BJ (cell line): ENCODE results near the gene PDLIM5. TPM values are rescaled to one million over a fixed set of nuclear protein-coding genes. Genes with fewer than 3 reads are reported as not detected.

Experiments used
- CTCF ChIA-PET: fragments of 350-600 bp; formaldehyde crosslinking; extraction: SDS; loops from one replicate; lab custom pipeline; 2021; ENCODE audit warnings: antibody characterized with exemption, inconsistent platforms; lab: Yijun Ruan, JAX
- POLR2A ChIA-PET: fragments of 300-600 bp; sonication (Branson Sonifier 250); formaldehyde crosslinking; extraction: SDS; loops from one replicate; lab custom pipeline; 2021; ENCODE audit warnings: antibody characterized with exemption; lab: Charles Lee
- DNase-seq: peaks from one replicate; pipeline ENCODE4 v3.0.0-alpha.2; 2011; ENCODE audit warnings: low read depth
- H3K27me3 ChIP-seq: 2 replicates; pipeline ENCODE4 v1.6.0; 2011; ENCODE audit warnings: low read length; ENCODE audit not compliant: control insufficient read depth, insufficient read depth
- H3K36me3 ChIP-seq: 2 replicates; pipeline ENCODE4 v1.5.1; 2011; ENCODE audit warnings: low read length; ENCODE audit not compliant: control insufficient read depth, insufficient read depth
- H3K4me3 ChIP-seq: 2 replicates; pipeline ENCODE4 v1.5.1; 2011; ENCODE audit warnings: low read depth, mild to moderate bottlenecking, control low read depth, low read length
- CTCF ChIP-seq: IDR thresholded peaks from 2 replicates; pipeline ENCODE4 v1.5.1; 2011; ENCODE audit warnings: low read depth, mild to moderate bottlenecking, control low read depth, inconsistent platforms, low read length, moderate library complexity; ENCODE audit not compliant: insufficient read depth
- polyA plus RNA-seq: library from polyadenylated mRNA; depleted of rRNA; stranded (reverse); fragments of >200 nt; gene quantifications from 2 replicates; pipeline ENCODE4 v1.2.3, GENCODE V29; 2011

The PDLIM5 gene
- polyA plus RNA-seq, 1 experiment = 353 TPM

DNA sequence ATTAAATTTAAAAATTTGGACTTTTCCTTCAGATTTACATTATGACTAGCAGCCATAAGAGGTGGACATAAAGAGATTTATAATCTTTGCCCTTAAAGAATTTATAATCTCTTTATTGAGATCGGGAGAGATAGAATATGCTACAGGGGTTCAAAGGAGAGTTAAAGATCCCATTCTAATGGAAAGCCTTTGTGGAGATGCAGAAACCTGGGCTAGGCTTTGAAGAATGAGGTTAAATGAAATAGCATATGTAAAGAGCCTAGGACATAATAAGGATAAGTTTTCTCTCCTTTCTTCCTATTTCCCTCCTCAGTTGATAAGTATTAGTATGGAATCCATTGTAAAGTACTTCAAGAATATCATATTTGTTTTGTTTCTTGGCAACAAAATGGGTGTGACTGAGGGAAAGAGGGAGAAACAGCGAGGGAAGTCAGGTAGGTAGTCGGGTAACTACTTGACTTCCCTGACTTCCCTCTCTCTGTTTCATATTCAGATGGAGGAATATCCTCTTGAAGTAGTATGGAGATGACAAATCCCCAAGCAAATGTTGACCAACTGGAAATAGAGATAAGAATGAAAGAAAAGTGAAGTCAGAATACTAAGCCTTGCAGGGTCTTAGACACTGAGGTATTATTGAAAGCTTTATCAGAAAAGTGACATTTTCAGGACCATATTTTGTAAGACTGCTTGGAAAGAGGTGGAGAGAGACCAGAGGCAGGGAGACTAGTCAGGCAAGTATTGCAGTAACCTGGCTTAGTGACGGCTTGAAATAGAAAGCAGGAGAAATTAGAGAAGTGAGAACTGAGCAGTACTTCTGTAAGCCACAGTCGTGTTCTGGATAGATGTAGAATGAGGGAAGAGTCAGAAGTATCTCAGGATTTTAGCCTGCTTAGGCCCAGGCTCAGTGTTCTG lies 82.9 kb downstream of the PDLIM5 start:
- no peak for DNase-seq
- Histone ChIP-seq H3K27me3 (no peaks in the 10 kb centered on the region), H3K4me3 (no peak overlapping the region), H3K36me3 (no peaks in the 10 kb centered on the region)
- POLR2A ChIA-PET = no interaction called here
- TF ChIP-seq CTCF = no peak
- CTCF ChIA-PET = no interaction called here

GRCh38 chr4:94536049-94536448 lies 84.3 kb downstream of the PDLIM5 start:
- H3K36me3 ChIP-seq = no peaks in the 10 kb centered on the region
- ChIA-PET POLR2A (no interaction called here), CTCF (interaction anchor here (1.6 kb wide), 1 partner anchor 14 kb away, joined by 5 read pairs; no protein-coding TSS in a partner anchor)
- H3K27me3 ChIP-seq = no peaks in the 10 kb centered on the region
- H3K4me3 ChIP-seq = no peak overlapping the region
- TF ChIP-seq CTCF = no peak
- DNase-seq = no peak

DNA sequence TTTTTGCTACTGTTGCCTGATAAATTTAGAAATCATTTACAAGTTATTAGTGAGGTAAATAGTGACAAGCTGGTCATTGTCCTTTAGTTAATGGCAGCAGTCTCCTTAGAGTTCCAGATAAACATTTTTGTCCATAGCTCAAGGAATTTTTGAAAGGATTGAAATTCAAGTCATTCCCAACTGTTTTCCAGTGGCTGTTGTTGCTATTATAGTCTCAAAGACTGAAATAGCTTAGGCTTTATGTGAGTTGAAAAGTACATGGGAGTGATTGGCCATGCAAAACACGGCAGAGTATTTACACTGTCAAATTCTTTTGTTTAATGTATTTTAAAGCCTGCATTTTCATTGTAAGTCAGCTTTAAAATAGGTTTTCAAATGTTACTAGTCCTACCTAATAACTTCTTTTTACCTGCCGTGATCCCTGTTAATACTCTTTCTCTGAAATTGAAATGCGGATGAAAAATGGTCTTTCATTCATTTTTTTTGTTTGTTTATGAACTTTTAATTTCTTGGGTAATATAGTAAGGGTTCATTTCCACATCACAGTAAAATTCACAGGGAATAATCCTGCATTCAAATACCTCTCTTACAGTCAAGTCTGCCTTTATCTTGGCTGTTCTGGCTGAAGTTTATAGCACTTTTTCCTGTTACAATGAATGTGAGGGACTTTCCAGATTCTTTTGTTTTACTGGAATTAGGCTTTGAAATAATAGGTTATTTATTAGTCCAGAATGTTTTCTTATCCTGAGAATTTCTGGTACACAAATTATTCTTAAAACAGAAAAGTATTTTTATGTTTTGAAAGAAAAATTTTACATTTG lies 85.1 kb downstream of the PDLIM5 start:
- Histone ChIP-seq H3K4me3 (no peak overlapping the region), H3K27me3 (no peaks in the 10 kb centered on the region), H3K36me3 (no peaks in the 10 kb centered on the region)
- DNase-seq = no peak
- POLR2A ChIA-PET = no interaction called here
- CTCF ChIA-PET = interaction anchor here (1.6 kb wide), 1 partner anchor 13 kb away, joined by 5 read pairs; no protein-coding TSS in a partner anchor
- TF ChIP-seq CTCF = no peak

- POLR2A ChIA-PET = no interaction called here
- Histone ChIP-seq H3K36me3 (no peaks in the 10 kb centered on the region), H3K4me3 (no peak overlapping the region), H3K27me3 (no peaks in the 10 kb centered on the region)
- no peak for TF ChIP-seq CTCF
- DNase-seq = no peak
- CTCF ChIA-PET = no interaction called here
Measured at GRCh38 chr4:94537921-94538628, 86.3 kb downstream of the PDLIM5 start.
